Muscle layer of colon (tissue), 2 donors: ENCODE data around the gene HOXA3.

Experiments used
- H3K27ac ChIP-seq: one replicate; pipeline ENCODE4 v1.7.0; 2013; ENCODE audit warnings: low read depth, mild to moderate bottlenecking, low read length, moderate library complexity
- H3K27me3 ChIP-seq, 2 donors: one replicate each; pipeline ENCODE4 v1.7.0; 2013; ENCODE audit warnings: low read length in 2 of 2, mild to moderate bottlenecking in 2 of 2; ENCODE audit not compliant: insufficient read depth in 2 of 2, control insufficient read depth in 1 of 2
- H3K36me3 ChIP-seq: one replicate; pipeline ENCODE4 v1.7.0; 2013; ENCODE audit warnings: mild to moderate bottlenecking, low read length; ENCODE audit not compliant: insufficient read depth
- H3K4me1 ChIP-seq: one replicate; pipeline ENCODE4 v1.7.0; 2013; ENCODE audit warnings: mild to moderate bottlenecking, low read length; ENCODE audit not compliant: insufficient read depth
- H3K4me3 ChIP-seq, 2 donors: one replicate each; pipeline ENCODE4 v1.7.0; 2013; ENCODE audit warnings: low read length in 2 of 2, low read depth in 1 of 2, mild to moderate bottlenecking in 1 of 2, moderate library complexity in 1 of 2
- H3K9ac ChIP-seq: one replicate; pipeline ENCODE4 v1.7.0; 2013; ENCODE audit warnings: low read length
- H3K9me3 ChIP-seq: one replicate; pipeline ENCODE4 v1.7.0; 2013; ENCODE audit warnings: mild to moderate bottlenecking, low read length
- donor health status: abdominal sarcoma.
- donor health status: Adenocarcinoma of cecum.

HOXA3 gene

GRCh38 chr7:27155816-27156507, 3.6 kb upstream of the HOXA3 start:
- peak overlapping the region; percentile 49 for H3K9ac ChIP-seq
- peaks cover 32% of the 10 kb centered on the region for H3K4me1 ChIP-seq
- H3K27me3 ChIP-seq = peaks cover 0 to 19% of the 10 kb centered on the region in 2 donors

GRCh38 chr7:27154901-27155815, 2.8 kb upstream of the HOXA3 start:
- H3K27ac ChIP-seq = peak overlapping the region; percentile 98

More at GRCh38 chr7:27155816-27156507, 3.6 kb upstream of the HOXA3 start:
- Histone ChIP-seq H3K4me3 (peak overlapping the region; percentile 82 to 96), H3K27ac (peak overlapping the region; percentile 98), H3K9me3 (no peaks in the 10 kb centered on the region), H3K36me3 (no peaks in the 10 kb centered on the region)

GRCh38 chr7:27154369-27154768, 2.0 kb upstream of the HOXA3 start:
- H3K27me3 ChIP-seq = peaks cover 0 to 24% of the 10 kb centered on the region in 2 donors
- H3K36me3 ChIP-seq = no peaks in the 10 kb centered on the region
- no peaks in the 10 kb centered on the region for H3K9me3 ChIP-seq
- H3K27ac ChIP-seq = no peak overlapping the region
- peak overlapping the region; percentile 13 for H3K9ac ChIP-seq
- H3K4me1 ChIP-seq = peaks cover 38% of the 10 kb centered on the region
- peak overlapping the region in 1 of 2 donors; percentile 96 for H3K4me3 ChIP-seq

More at GRCh38 chr7:27154901-27155815, 2.8 kb upstream of the HOXA3 start:
- Histone ChIP-seq H3K4me3 (peak overlapping the region; percentile 82 to 96), H3K36me3 (no peaks in the 10 kb centered on the region), H3K9me3 (no peaks in the 10 kb centered on the region), H3K27me3 (peaks cover 0 to 22% of the 10 kb centered on the region in 2 donors), H3K9ac (peak overlapping the region; percentile 49), H3K4me1 (peaks cover 33% of the 10 kb centered on the region)

GRCh38 chr7:27153526-27153925, 1.1 kb upstream of the HOXA3 start:
- H3K27ac ChIP-seq = peak overlapping the region; percentile 32
- H3K36me3 ChIP-seq = no peaks in the 10 kb centered on the region
- H3K27me3 ChIP-seq = peaks cover 0 to 24% of the 10 kb centered on the region in 2 donors
- no peaks in the 10 kb centered on the region for H3K9me3 ChIP-seq
- peaks cover 44% of the 10 kb centered on the region for H3K4me1 ChIP-seq
- no peak overlapping the region for H3K4me3 ChIP-seq
- H3K9ac ChIP-seq = no peak overlapping the region

GRCh38 chr7:27152816-27153442, 546 bp upstream of the HOXA3 start:
- Histone ChIP-seq H3K9ac (peak overlapping the region; percentile 80), H3K4me3 (peak overlapping the region; percentile 85 to 92), H3K27me3 (peaks cover 0 to 24% of the 10 kb centered on the region in 2 donors), H3K9me3 (no peaks in the 10 kb centered on the region), H3K36me3 (no peaks in the 10 kb centered on the region), H3K4me1 (peaks cover 44% of the 10 kb centered on the region), H3K27ac (peak overlapping the region; percentile 86)

GRCh38 chr7:27151341-27151930, 947 bp downstream of the HOXA3 start:
- H3K27me3 ChIP-seq = peaks cover 0 to 24% of the 10 kb centered on the region in 2 donors
- no peaks in the 10 kb centered on the region for H3K9me3 ChIP-seq
- no peaks in the 10 kb centered on the region for H3K36me3 ChIP-seq
- peak overlapping the region; percentile 95 for H3K27ac ChIP-seq
- peak overlapping the region; percentile 85 to 92 for H3K4me3 ChIP-seq
- peak overlapping the region; percentile 80 for H3K9ac ChIP-seq
- peaks cover 48% of the 10 kb centered on the region for H3K4me1 ChIP-seq

- Histone ChIP-seq H3K36me3 (no peaks in the 10 kb centered on the region), H3K27me3 (peaks cover 0 to 20% of the 10 kb centered on the region in 2 donors), H3K9me3 (no peaks in the 10 kb centered on the region), H3K4me1 (peaks cover 50% of the 10 kb centered on the region), H3K9ac (peak overlapping the region; percentile 80), H3K27ac (peak overlapping the region; percentile 95), H3K4me3 (peak overlapping the region; percentile 85 to 92)
Observed at GRCh38 chr7:27150568-27151340, 1.6 kb downstream of the HOXA3 start.

GRCh38 chr7:27149842-27150567, 2.4 kb downstream of the HOXA3 start:
- H3K27me3 ChIP-seq = peaks cover 0 to 12% of the 10 kb centered on the region in 2 donors
- H3K9me3 ChIP-seq = no peaks in the 10 kb centered on the region
- peak overlapping the region; percentile 79 for H3K9ac ChIP-seq
- peak overlapping the region; percentile 95 for H3K27ac ChIP-seq
- H3K4me3 ChIP-seq = peak overlapping the region; percentile 85 to 92
- H3K4me1 ChIP-seq = peaks cover 44% of the 10 kb centered on the region
- H3K36me3 ChIP-seq = peaks cover 6% of the 10 kb centered on the region

GRCh38 chr7:27148756-27149641, 3.4 kb downstream of the HOXA3 start:
- H3K9me3 ChIP-seq = no peaks in the 10 kb centered on the region
- H3K4me1 ChIP-seq = peaks cover 42% of the 10 kb centered on the region
- H3K9ac ChIP-seq = peak overlapping the region; percentile 79
- peaks cover 0 to 11% of the 10 kb centered on the region in 2 donors for H3K27me3 ChIP-seq
- peak overlapping the region; percentile 95 for H3K27ac ChIP-seq
- H3K4me3 ChIP-seq = peak overlapping the region; percentile 50 to 92
- peaks cover 16% of the 10 kb centered on the region for H3K36me3 ChIP-seq
